H1 (cell line): ENCODE measurements around the gene LRRC3C. TPM values are rescaled to one million over a fixed set of nuclear protein-coding genes. Genes with fewer than 3 reads are reported as not detected.

ENCODE experiments used
- CTCF ChIA-PET: fragments of 300-600 bp; sonication (Branson Sonifier 250); formaldehyde crosslinking; loops from one replicate; lab custom pipeline; 2021; ENCODE audit not compliant: partially characterized antibody; lab: Charles Lee
- POLR2A ChIA-PET: fragments of 300-600 bp; sonication (Branson Sonifier 250); formaldehyde crosslinking; loops from one replicate; lab custom pipeline; 2021; ENCODE audit warnings: inconsistent platforms; ENCODE audit not compliant: partially characterized antibody; lab: Charles Lee
- DNase-seq, 2 experiments: peaks; one replicate each; pipeline versions ENCODE4 v3.0.0 to v3.0.0-alpha.2; 2010 to 2022; ENCODE audit warnings: low spot score in 2 of 2, low read depth in 1 of 2, mixed read lengths in 1 of 2
- FAIRE-seq: peaks from 2 replicates; lab custom pipeline; 2011; peaks lifted over from hg19 to GRCh38; lab: Jason Lieb, UNC
- H2AFZ ChIP-seq: 2 replicates; pipeline ENCODE4 v1.8.1; 2012; ENCODE audit warnings: low read length, inconsistent platforms
- H2AK5ac ChIP-seq: 2 replicates; pipeline ENCODE4 v1.6.1; 2013; ENCODE audit warnings: low read depth, low read length
- H2BK120ac ChIP-seq: replicated peaks from 2 replicates; pipeline ENCODE3; 2013; ENCODE audit warnings: low read depth, low read length, inconsistent platforms
- H2BK12ac ChIP-seq: 2 replicates; pipeline ENCODE4 v1.6.1; 2013; ENCODE audit warnings: low read depth, low read length
- H2BK15ac ChIP-seq: 2 replicates; pipeline ENCODE4 v1.6.1; 2013; ENCODE audit warnings: low read length
- H2BK20ac ChIP-seq: 2 replicates; pipeline ENCODE4 v1.6.1; 2013; ENCODE audit warnings: low read length
- H2BK5ac ChIP-seq: 2 replicates; pipeline ENCODE4 v1.6.1; 2013; ENCODE audit warnings: low read depth, low read length
- H3K14ac ChIP-seq: 2 replicates; pipeline ENCODE4 v1.6.1; 2013; ENCODE audit warnings: inconsistent platforms; ENCODE audit not compliant: insufficient read length
- H3K18ac ChIP-seq: 2 replicates; pipeline ENCODE4 v1.6.1; 2013; ENCODE audit warnings: low read length; ENCODE audit errors: extremely low read depth
- H3K23ac ChIP-seq: 2 replicates; pipeline ENCODE4 v1.6.1; 2013; ENCODE audit warnings: inconsistent platforms; ENCODE audit not compliant: insufficient read length
- H3K23me2 ChIP-seq: 2 replicates; pipeline ENCODE4 v1.6.1; 2013; ENCODE audit warnings: low read depth, low read length
- H3K27ac ChIP-seq: 2 replicates; pipeline ENCODE4 v1.6.1; 2011; ENCODE audit warnings: low read depth, low read length, inconsistent platforms
- H3K27me3 ChIP-seq, 4 experiments: replicated peaks in 1 of 4; 1 replicate in 1 of 4; 2 replicates in 3 of 4; pipeline versions ENCODE4 v1.6.1 to v1.8.1; 2011 to 2013; ENCODE audit warnings: low read length in 3 of 4, mild to moderate bottlenecking in 3 of 4, inconsistent platforms in 2 of 4, mixed read lengths in 2 of 4, moderate library complexity in 1 of 4; ENCODE audit not compliant: control insufficient read depth in 3 of 4, insufficient read depth in 3 of 4; ENCODE audit errors: extremely low read depth in 1 of 4
- H3K36me3 ChIP-seq, 4 experiments: 2 replicates each; pipeline versions ENCODE4 v1.6.1 to v1.8.1; 2011 to 2013; ENCODE audit warnings: mild to moderate bottlenecking in 4 of 4, low read length in 3 of 4, moderate library complexity in 2 of 4, control low read depth in 1 of 4, inconsistent platforms in 1 of 4; ENCODE audit not compliant: insufficient read depth in 4 of 4, control insufficient read depth in 2 of 4
- H3K4ac ChIP-seq: replicated peaks from 2 replicates; pipeline ENCODE3; 2013; ENCODE audit warnings: low read length, low read depth, mixed read lengths, inconsistent platforms; ENCODE audit not compliant: insufficient read length
- H3K4me1 ChIP-seq, 4 experiments: replicated peaks in 1 of 4; 1 replicate in 1 of 4; 2 replicates in 3 of 4; pipeline versions ENCODE4 v1.6.1 to v1.8.1; 2011 to 2013; ENCODE audit warnings: low read length in 3 of 4, inconsistent platforms in 2 of 4, mixed read lengths in 1 of 4; ENCODE audit not compliant: insufficient read depth in 4 of 4, control insufficient read depth in 3 of 4
- H3K4me2 ChIP-seq, 2 experiments: 2 replicates each; pipeline versions ENCODE4 v1.6.1 to v1.8.1; 2011 to 2013; ENCODE audit warnings: low read depth in 2 of 2, low read length in 2 of 2, control low read depth in 1 of 2, inconsistent platforms in 1 of 2, mild to moderate bottlenecking in 1 of 2; ENCODE audit not compliant: insufficient read depth in 1 of 2
- H3K4me3 ChIP-seq, 4 experiments: fragments of 200-600, 300-600 bp in 1 of 4; sonication (generic), shearing (Covaris generic), sonication (Bioruptor Twin) in 1 of 4; 2 replicates each; pipeline versions ENCODE4 v1.5.1 to v1.8.1; 2011 to 2016; ENCODE audit warnings: low read length in 4 of 4, low read depth in 3 of 4, control low read depth in 2 of 4, inconsistent platforms in 2 of 4, mild to moderate bottlenecking in 2 of 4, mixed read lengths in 1 of 4, moderate library complexity in 1 of 4; ENCODE audit not compliant: insufficient read depth in 2 of 4; ENCODE audit errors: extremely low read depth in 1 of 4
- H3K56ac ChIP-seq: replicated peaks from 2 replicates; pipeline ENCODE3; 2013; ENCODE audit warnings: low read depth, mild to moderate bottlenecking, mixed read lengths, low read length, inconsistent platforms; ENCODE audit not compliant: insufficient read length
- H3K79me1 ChIP-seq: 2 replicates; pipeline ENCODE4 v1.6.1; 2013; ENCODE audit warnings: low read depth, low read length, control low read depth
- H3K79me2 ChIP-seq, 2 experiments: 2 replicates each; pipeline versions ENCODE4 v1.6.1 to v1.8.1; 2012 to 2013; ENCODE audit warnings: low read length in 2 of 2, mild to moderate bottlenecking in 2 of 2, inconsistent platforms in 1 of 2; ENCODE audit not compliant: insufficient read depth in 2 of 2, control insufficient read depth in 1 of 2
- H3K9ac ChIP-seq, 4 experiments: replicated peaks in 1 of 4; 1 replicate in 1 of 4; 2 replicates in 3 of 4; pipeline versions ENCODE4 v1.6.1 to v1.8.1; 2011 to 2013; ENCODE audit warnings: low read depth in 3 of 4, low read length in 3 of 4, control low read depth in 2 of 4, mild to moderate bottlenecking in 2 of 4, moderate library complexity in 2 of 4, inconsistent platforms in 1 of 4; ENCODE audit errors: extremely low read depth in 1 of 4
- H3K9me3 ChIP-seq, 2 experiments: 2 replicates each; pipeline versions ENCODE4 v1.6.1 to v1.8.1; 2012 to 2013; ENCODE audit warnings: mild to moderate bottlenecking in 2 of 2, moderate library complexity in 2 of 2, control low read depth in 1 of 2, inconsistent platforms in 1 of 2, low read depth in 1 of 2, low read length in 1 of 2, mixed read lengths in 1 of 2; ENCODE audit not compliant: insufficient read depth in 2 of 2
- H4K20me1 ChIP-seq, 2 experiments: replicated peaks in 1 of 2; 2 replicates each; pipeline versions ENCODE3 to v1.8.1; 2011 to 2013; ENCODE audit warnings: inconsistent platforms in 2 of 2, low read length in 2 of 2, mild to moderate bottlenecking in 1 of 2; ENCODE audit not compliant: insufficient read depth in 2 of 2, control insufficient read depth in 1 of 2
- H4K5ac ChIP-seq: 2 replicates; pipeline ENCODE4 v1.6.1; 2013; ENCODE audit warnings: low read length, low read depth, mixed read lengths, inconsistent platforms; ENCODE audit not compliant: insufficient read length
- H4K8ac ChIP-seq: 2 replicates; pipeline ENCODE4 v1.8.0; 2013; ENCODE audit warnings: mild to moderate bottlenecking, moderate library complexity, low read length, inconsistent platforms; ENCODE audit not compliant: insufficient read depth; ENCODE audit errors: extremely low read depth
- H4K91ac ChIP-seq: replicated peaks from 2 replicates; pipeline ENCODE3; 2013; ENCODE audit warnings: low read length, mixed read lengths, inconsistent platforms; ENCODE audit not compliant: insufficient read length
- ASH2L ChIP-seq: fragments of 200-600, 300-600 bp; sonication (generic); IDR thresholded peaks from one replicate; pipeline ENCODE4 v1.7.1; 2017; ENCODE audit warnings: low read length
- CBX5 ChIP-seq: fragments of 300-800, 300-1000 bp; sonication (generic); IDR thresholded peaks from 2 replicates; pipeline ENCODE4 v1.7.1; 2016; ENCODE audit warnings: antibody characterized with exemption, low read length, low read depth
- CHD1 ChIP-seq: IDR thresholded peaks from 2 replicates; pipeline ENCODE4 v1.6.1; 2012; ENCODE audit warnings: low read depth, low read length, improper control_type of control experiment
- FOSL1 ChIP-seq: IDR thresholded peaks from 2 replicates; pipeline ENCODE4 v1.6.1; 2011; ENCODE audit warnings: mild to moderate bottlenecking, low read depth, low read length, moderate library complexity; ENCODE audit not compliant: insufficient read depth
- GABPA ChIP-seq: IDR thresholded peaks from 2 replicates; pipeline ENCODE4 v1.6.1; 2011; ENCODE audit warnings: mild to moderate bottlenecking, low read length, moderate library complexity, borderline replicate concordance; ENCODE audit not compliant: insufficient read depth
- HDAC6 ChIP-seq: IDR thresholded peaks from one replicate; pipeline ENCODE4 v1.7.1; 2012; ENCODE audit warnings: low read depth, mild to moderate bottlenecking, inconsistent platforms, low read length, moderate library complexity
- JUND ChIP-seq: IDR thresholded peaks from 2 replicates; pipeline ENCODE4 v1.6.1; 2011; ENCODE audit warnings: mild to moderate bottlenecking, improper control_type of control experiment, low read length
- KDM5A ChIP-seq: fragments of 200-600 bp; IDR thresholded peaks from 2 replicates; pipeline ENCODE4 v1.7.1; 2012; ENCODE audit warnings: mild to moderate bottlenecking, low read length, inconsistent platforms, mixed read lengths
- NRF1 ChIP-seq: IDR thresholded peaks from 2 replicates; pipeline ENCODE4 v1.6.1; 2011; ENCODE audit warnings: mild to moderate bottlenecking, low read depth, low read length, improper control_type of control experiment
- POU5F1 ChIP-seq: IDR thresholded peaks from 2 replicates; pipeline ENCODE4 v1.6.1; 2011; ENCODE audit warnings: low read depth, mild to moderate bottlenecking, low read length, moderate library complexity
- SRF ChIP-seq: IDR thresholded peaks from 2 replicates; pipeline ENCODE4 v1.6.1; 2011; ENCODE audit warnings: mild to moderate bottlenecking, low read depth, low read length, moderate library complexity
- WGBS, 2 experiments: shearing (Covaris generic) in 1 of 2; methylation state at CpG; one replicate each; pipeline versions ENCODE4 v1.1.6 to v1.1.7; 2013 to 2015; ENCODE audit warnings: low lambda C conversion rate in 2 of 2, mixed read lengths in 2 of 2, inconsistent platforms in 1 of 2, low coverage in 1 of 2, missing lambda C conversion rate in 1 of 2; ENCODE audit not compliant: insufficient replicate concordance in 2 of 2, insufficient coverage in 1 of 2, insufficient read length in 1 of 2; ENCODE audit errors: extremely low coverage in 1 of 2, missing lambda C conversion rate in 1 of 2; 5-methylcytosine and 5-hydroxymethylcytosine counted together
- polyA plus RNA-seq, 7 experiments: library from polyadenylated mRNA; depleted of rRNA in 3 of 7; stranded (reverse) in 5 of 7; unstranded in 2 of 7; fragments of >200 nt in 5 of 7; fragments of 200-250 nt in 2 of 7; gene quantifications; 1 replicate in 5 of 7; 2 replicates in 1 of 7; 4 replicates in 1 of 7; pipeline versions ENCODE4 v1.2.1 to v1.2.3, GENCODE V29; 2011 to 2013; ENCODE audit warnings: missing spikeins in 2 of 7, mixed read lengths in 2 of 7
- total RNA-seq: library from RNA; stranded (reverse); fragmentation: NEBNext Ultra II Directional; extraction: Animal tissue kit (Norgen Biotek cat#: 25700); gene quantifications from 2 replicates; pipeline ENCODE4 v1.2.1, GENCODE V29; 2021
- TF ChIP-seq, protein P1 (sequence below): IDR thresholded peaks from 2 replicates; pipeline ENCODE4 v1.6.1; 2011; ENCODE audit warnings: low read depth, mild to moderate bottlenecking, low read length; ENCODE audit not compliant: insufficient read depth
- TF ChIP-seq, protein P2 (sequence below): IDR thresholded peaks from 2 replicates; pipeline ENCODE4 v1.6.1; 2012; ENCODE audit warnings: low read length, inconsistent platforms

LRRC3C gene
- total and polyA plus RNA-seq, 2 of the 8 experiments (the other 6 are each of a cell fraction or from before 2014, with no cell fraction given): not detected

DNA sequence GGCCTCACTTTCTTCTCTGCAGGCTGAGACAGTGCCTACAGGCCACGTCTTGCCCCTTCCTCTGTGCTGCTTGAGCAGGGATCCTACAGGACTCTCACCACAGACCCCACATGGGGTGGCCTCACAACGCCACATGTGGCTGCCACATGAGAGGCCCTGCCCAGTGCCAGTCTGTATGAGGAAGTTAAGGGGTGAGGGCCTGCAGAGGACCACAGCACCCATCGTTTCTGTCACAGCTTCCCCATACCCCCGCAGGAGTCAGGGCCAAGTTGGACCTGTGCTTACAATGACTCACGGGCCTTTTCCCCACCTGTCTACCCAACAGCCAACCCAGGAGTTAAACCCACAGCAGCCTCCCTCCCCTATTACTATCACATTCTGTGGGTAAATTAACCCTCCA lies 6.2 kb upstream of the LRRC3C start:
- H3K4me2 ChIP-seq: no peak overlapping the region
- peaks cover 18 to 19% of the 10 kb centered on the region in 2 experiments for H4K20me1 ChIP-seq
- no peak overlapping the region for H2BK12ac ChIP-seq
- H3K14ac ChIP-seq: no peak overlapping the region
- no peak overlapping the region for H2AK5ac ChIP-seq
- FAIRE-seq (no peak), DNase-seq (no peak)
- no peaks in the 10 kb centered on the region for H3K9me3 ChIP-seq
- no peak overlapping the region for H4K8ac ChIP-seq
- CTCF ChIA-PET: no interaction called here
- WGBS, 2 experiments: 86% methylated on average over 5 of the region's 5 CpGs; no CpG with 5 or more reads in 1 of the 2 experiments
- H3K4me1 ChIP-seq: peaks cover 3 to 16% (median 10%) of the 10 kb centered on the region in 4 experiments
- H3K79me1 ChIP-seq: peaks cover 11% of the 10 kb centered on the region
- H3K18ac ChIP-seq: no peak overlapping the region
- POLR2A ChIA-PET: no interaction called here
- no peak overlapping the region for H3K23ac ChIP-seq
- no peak overlapping the region for H2BK20ac ChIP-seq
- no peak overlapping the region for H2AFZ ChIP-seq
- H2BK15ac ChIP-seq: no peak overlapping the region
- no peak overlapping the region for H3K4me3 ChIP-seq
- H3K36me3 ChIP-seq: peaks cover 13 to 24% (median 19%) of the 10 kb centered on the region in 4 experiments; a peak in 7 of 8 replicates
- peaks cover under 1% of the 10 kb centered on the region; the same call in 1 of the 2 replicates for H3K23me2 ChIP-seq
- no peak overlapping the region for H3K4ac ChIP-seq
- H2BK120ac ChIP-seq: no peak overlapping the region
- peaks cover 0 to 24% of the 10 kb centered on the region in 2 experiments; a peak in 2 of 4 replicates for H3K79me2 ChIP-seq
- H3K56ac ChIP-seq: no peak overlapping the region
- H2BK5ac ChIP-seq: no peak overlapping the region
- H4K5ac ChIP-seq: no peak overlapping the region
- H3K27me3 ChIP-seq: no peaks in the 10 kb centered on the region
- H3K27ac ChIP-seq: no peak overlapping the region
- TF ChIP-seq, protein P1, sequence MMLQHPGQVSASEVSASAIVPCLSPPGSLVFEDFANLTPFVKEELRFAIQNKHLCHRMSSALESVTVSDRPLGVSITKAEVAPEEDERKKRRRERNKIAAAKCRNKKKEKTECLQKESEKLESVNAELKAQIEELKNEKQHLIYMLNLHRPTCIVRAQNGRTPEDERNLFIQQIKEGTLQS: no peak
- no peak for TF ChIP-seq GABPA
- TF ChIP-seq SRF: no peak
- TF ChIP-seq, protein P2, sequence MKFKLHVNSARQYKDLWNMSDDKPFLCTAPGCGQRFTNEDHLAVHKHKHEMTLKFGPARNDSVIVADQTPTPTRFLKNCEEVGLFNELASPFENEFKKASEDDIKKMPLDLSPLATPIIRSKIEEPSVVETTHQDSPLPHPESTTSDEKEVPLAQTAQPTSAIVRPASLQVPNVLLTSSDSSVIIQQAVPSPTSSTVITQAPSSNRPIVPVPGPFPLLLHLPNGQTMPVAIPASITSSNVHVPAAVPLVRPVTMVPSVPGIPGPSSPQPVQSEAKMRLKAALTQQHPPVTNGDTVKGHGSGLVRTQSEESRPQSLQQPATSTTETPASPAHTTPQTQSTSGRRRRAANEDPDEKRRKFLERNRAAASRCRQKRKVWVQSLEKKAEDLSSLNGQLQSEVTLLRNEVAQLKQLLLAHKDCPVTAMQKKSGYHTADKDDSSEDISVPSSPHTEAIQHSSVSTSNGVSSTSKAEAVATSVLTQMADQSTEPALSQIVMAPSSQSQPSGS: no peak
- no peak for TF ChIP-seq POU5F1
- no peak for TF ChIP-seq JUND
- no peak for TF ChIP-seq CHD1
- TF ChIP-seq CBX5: no peak
- no peak for TF ChIP-seq KDM5A
- TF ChIP-seq FOSL1: no peak
- TF ChIP-seq ASH2L: no peak
- no peak for TF ChIP-seq HDAC6
- TF ChIP-seq NRF1: no peak
- no peak overlapping the region for H3K9ac ChIP-seq
- no peak overlapping the region for H4K91ac ChIP-seq
